HFFc6 (cell line): ENCODE measurements around the gene TMEM63B. TPM values are rescaled to one million over a fixed set of nuclear protein-coding genes. Genes with fewer than 3 reads are reported as not detected.
A peak's percentile ranks its signal among the peaks of the same experiment; 100 is the strongest.

Experiments used
- DNase-seq: peaks from one replicate; pipeline ENCODE4 v3.0.0-alpha.2; 2018
- H3K27ac Mint-ChIP-seq: 2 replicates; pipeline ENCODE4 v1.8.0; 2020; ENCODE audit warnings: mild to moderate bottlenecking, mixed read lengths
- H3K27me3 Mint-ChIP-seq: 2 replicates; pipeline ENCODE4 v1.8.0; 2021; ENCODE audit warnings: mild to moderate bottlenecking, moderate library complexity, mixed read lengths; ENCODE audit not compliant: insufficient read depth
- H3K36me3 Mint-ChIP-seq: 2 replicates; pipeline ENCODE4 v1.8.0; 2021; ENCODE audit warnings: low read depth, mixed read lengths
- H3K4me1 Mint-ChIP-seq: 2 replicates; pipeline ENCODE4 v1.8.0; 2020; ENCODE audit warnings: low read depth, mixed read lengths
- H3K4me3 Mint-ChIP-seq: 2 replicates; pipeline ENCODE4 v1.8.0; 2020; ENCODE audit warnings: mild to moderate bottlenecking, moderate library complexity, mixed read lengths
- H3K9me3 Mint-ChIP-seq: 2 replicates; pipeline ENCODE4 v1.8.0; 2020; ENCODE audit warnings: mild to moderate bottlenecking, mixed read lengths
- CTCF ChIP-seq: fragments of 200-600 bp; sonication (generic); IDR thresholded peaks from 2 replicates; pipeline ENCODE4 v1.5.0; 2021; ENCODE audit warnings: antibody characterized with exemption, mild to moderate bottlenecking
- total RNA-seq, 6 experiments: library from RNA; stranded (reverse); fragmentation: NEBNext Ultra II Directional; extraction: Animal tissue kit (Norgen Biotek cat#: 25700); gene quantifications; 2 replicates in 1 of 6; 3 replicates in 5 of 6; pipeline ENCODE4 v1.2.3, GENCODE V29; 2021

TMEM63B gene
- total RNA-seq, 6 experiments from 2014 or later: 38.3 to 55.1 (median 44.7) TPM

- no peak overlapping the region for H3K4me3 Mint-ChIP-seq
- no peak overlapping the region for H3K27ac Mint-ChIP-seq
- no peak for TF ChIP-seq CTCF
- H3K9me3 Mint-ChIP-seq: no peaks in the 10 kb centered on the region
- peaks cover 10% of the 10 kb centered on the region for H3K36me3 Mint-ChIP-seq
- peaks cover 42% of the 10 kb centered on the region for H3K4me1 Mint-ChIP-seq
- no peaks in the 10 kb centered on the region for H3K27me3 Mint-ChIP-seq
- no peak for DNase-seq
These were observed 2.5 kb downstream of the TMEM63B start for GRCh38 chr6:44129841-44130322.

GRCh38 chr6:44131892-44132291 lies 4.5 kb downstream of the TMEM63B start:
- Mint-ChIP-seq H3K4me1 (peaks cover 25% of the 10 kb centered on the region), H3K4me3 (no peak overlapping the region), H3K36me3 (no peaks in the 10 kb centered on the region), H3K27ac (no peak overlapping the region), H3K9me3 (no peaks in the 10 kb centered on the region), H3K27me3 (no peaks in the 10 kb centered on the region)
- no peak for TF ChIP-seq CTCF
- DNase-seq: no peak

GRCh38 chr6:44132476-44132875 lies 5.1 kb downstream of the TMEM63B start:
- no peak for DNase-seq
- no peak overlapping the region for H3K4me3 Mint-ChIP-seq
- H3K9me3 Mint-ChIP-seq: no peaks in the 10 kb centered on the region
- no peaks in the 10 kb centered on the region for H3K27me3 Mint-ChIP-seq
- no peak for TF ChIP-seq CTCF
- H3K36me3 Mint-ChIP-seq: no peaks in the 10 kb centered on the region; the same call in 1 of the 2 replicates
- H3K27ac Mint-ChIP-seq: peak overlapping the region; percentile 61; the same call in 1 of the 2 replicates
- peaks cover 25% of the 10 kb centered on the region for H3K4me1 Mint-ChIP-seq

- Mint-ChIP-seq H3K27me3 (no peaks in the 10 kb centered on the region), H3K4me1 (peaks cover 25% of the 10 kb centered on the region), H3K9me3 (no peaks in the 10 kb centered on the region), H3K36me3 (no peaks in the 10 kb centered on the region; the same call in 1 of the 2 replicates), H3K4me3 (peak overlapping the region; percentile 60), H3K27ac (peak overlapping the region; percentile 61)
- peak; percentile 69 for DNase-seq
- TF ChIP-seq CTCF: peak; percentile 37
These were observed 5.9 kb downstream of the TMEM63B start for GRCh38 chr6:44133003-44133931.

- TF ChIP-seq CTCF: no peak
- Mint-ChIP-seq H3K36me3 (no peaks in the 10 kb centered on the region; the same call in 1 of the 2 replicates), H3K27me3 (no peaks in the 10 kb centered on the region), H3K9me3 (no peaks in the 10 kb centered on the region), H3K4me1 (peaks cover 18% of the 10 kb centered on the region), H3K27ac (no peak overlapping the region), H3K4me3 (no peak overlapping the region)
- no peak for DNase-seq
These were observed 6.8 kb downstream of the TMEM63B start for GRCh38 chr6:44133981-44134711.
